Endothelial cell of umbilical vein (primary cell): ENCODE results near the gene NTMT2. TPM values are rescaled to one million over a fixed set of nuclear protein-coding genes. Genes with fewer than 3 reads are reported as not detected.

Experiments used
- BruUV-seq: library from RNA; stranded (reverse); fragments of 400-500 nt; replicated peaks from 2 replicates; lab custom pipeline; 2021; lab: Mats Ljungman, UMichigan
- CTCF ChIA-PET: fragments of 300-600, 350-600 bp; sonication (Branson Sonifier 250); formaldehyde crosslinking; loops from one replicate; lab custom pipeline; 2021; ENCODE audit warnings: antibody characterized with exemption, inconsistent platforms; lab: Charles Lee
- POLR2A ChIA-PET: fragments of 300-600, 350-600 bp; sonication (Branson Sonifier 250); formaldehyde crosslinking; loops from one replicate; lab custom pipeline; 2021; ENCODE audit warnings: antibody characterized with exemption, inconsistent platforms; lab: Charles Lee
- DNase-seq: peaks from one replicate; pipeline ENCODE4 v3.0.0-alpha.2; 2011; ENCODE audit warnings: low read depth, low spot score
- FAIRE-seq: peaks from 2 replicates; lab custom pipeline; 2011; peaks lifted over from hg19 to GRCh38; lab: Jason Lieb, UNC
- H2AFZ ChIP-seq: 2 replicates; pipeline ENCODE4 v1.6.0; 2012; ENCODE audit warnings: low read depth, low read length, control low read depth, inconsistent platforms
- H3K27ac ChIP-seq: 2 replicates; pipeline ENCODE4 v1.5.1; 2011; ENCODE audit warnings: low read depth, mild to moderate bottlenecking, control low read depth, low read length, moderate library complexity; ENCODE audit not compliant: insufficient read depth
- H3K27me3 ChIP-seq, 2 experiments: 2 replicates each; pipeline versions ENCODE4 v1.6.0 to v1.6.1; 2011; ENCODE audit warnings: low read length in 2 of 2, mixed read lengths in 1 of 2; ENCODE audit not compliant: control insufficient read depth in 2 of 2, insufficient read depth in 2 of 2
- H3K36me3 ChIP-seq, 2 experiments: 2 replicates in 1 of 2; 3 replicates in 1 of 2; pipeline ENCODE4 v1.5.1; 2011; ENCODE audit warnings: low read length in 2 of 2, mild to moderate bottlenecking in 1 of 2, moderate library complexity in 1 of 2; ENCODE audit not compliant: control insufficient read depth in 2 of 2, insufficient read depth in 2 of 2; ENCODE audit errors: extremely low read depth in 1 of 2
- H3K4me1 ChIP-seq: 3 replicates; pipeline ENCODE4 v1.5.1; 2011; ENCODE audit warnings: mild to moderate bottlenecking, low read length; ENCODE audit not compliant: control insufficient read depth, insufficient read depth; ENCODE audit errors: extremely low read depth
- H3K4me2 ChIP-seq: 2 replicates; pipeline ENCODE4 v1.6.1; 2011; ENCODE audit warnings: low read length, control low read depth, mixed read lengths; ENCODE audit not compliant: insufficient read depth
- H3K4me3 ChIP-seq, 3 experiments: fragments of 200-600 bp in 1 of 3; sonication (generic), shearing (Covaris generic) in 1 of 3; replicated peaks in 1 of 3; 2 replicates each; pipeline ENCODE4 v1.5.1; 2011 to 2016; ENCODE audit warnings: control low read depth in 3 of 3, low read length in 3 of 3, mild to moderate bottlenecking in 2 of 3, inconsistent platforms in 1 of 3, low read depth in 1 of 3, moderate library complexity in 1 of 3; ENCODE audit not compliant: insufficient read depth in 1 of 3
- H3K79me2 ChIP-seq: 2 replicates; pipeline ENCODE4 v1.6.0; 2012; ENCODE audit warnings: low read length, inconsistent platforms; ENCODE audit not compliant: control insufficient read depth, insufficient read depth
- H3K9ac ChIP-seq: replicated peaks from 2 replicates; pipeline ENCODE3; 2011; ENCODE audit warnings: low read length, control low read depth; ENCODE audit not compliant: insufficient read depth; ENCODE audit errors: extremely low read depth
- H3K9me1 ChIP-seq: replicated peaks from 3 replicates; pipeline ENCODE4 v1.6.0; 2011; ENCODE audit warnings: mild to moderate bottlenecking, low read length; ENCODE audit not compliant: control insufficient read depth, insufficient read depth; ENCODE audit errors: extremely low read depth
- H3K9me3 ChIP-seq: replicated peaks from 2 replicates; pipeline ENCODE4 v1.5.1; 2012; ENCODE audit warnings: low read length, inconsistent platforms; ENCODE audit not compliant: control insufficient read depth, insufficient read depth
- H4K20me1 ChIP-seq: replicated peaks from 2 replicates; pipeline ENCODE3; 2011; ENCODE audit warnings: mild to moderate bottlenecking, low read length; ENCODE audit not compliant: control insufficient read depth, insufficient read depth; ENCODE audit errors: extremely low read depth
- FOS ChIP-seq: IDR thresholded peaks from 2 replicates; pipeline ENCODE4 v1.6.1; 2011; ENCODE audit warnings: mild to moderate bottlenecking, low read length, moderate library complexity, borderline replicate concordance; ENCODE audit not compliant: insufficient read depth
- MYC ChIP-seq: IDR thresholded peaks from one replicate; pipeline ENCODE4 v1.6.1; 2011; ENCODE audit warnings: mild to moderate bottlenecking, low read depth, low read length
- POLR2A ChIP-seq: IDR thresholded peaks from 2 replicates; pipeline ENCODE4 v1.6.1; 2012; ENCODE audit warnings: low read depth, mild to moderate bottlenecking, control low read depth, low read length
- POLR2AphosphoS5 ChIP-seq: IDR thresholded peaks from 2 replicates; pipeline ENCODE4 v1.6.1; 2012; ENCODE audit warnings: low read depth, mild to moderate bottlenecking, control low read depth, low read length, moderate library complexity; ENCODE audit not compliant: insufficient read depth
- dilution Hi-C: fragments of 300-500 bp; cut with MboI; formaldehyde crosslinking; loops from one replicate; pipeline ENCODE4 v1.15.0; 2019; ENCODE audit warnings: low sequenced_read_pairs; ENCODE audit not compliant: extremely low pct_ligation_motif_present
- intact Hi-C: fragments of 100-400 bp; cut with micrococcal nuclease; formaldehyde crosslinking; loops from one replicate; pipeline ENCODE4 v1.10.0; 2022
- polyA plus RNA-seq, 4 experiments: library from polyadenylated mRNA; depleted of rRNA in 3 of 4; stranded (reverse) in 3 of 4; unstranded in 1 of 4; fragments of >200 nt; gene quantifications; 2 replicates each; pipeline versions ENCODE4 v1.2.1 to v1.2.3, GENCODE V29; 2011 to 2012; ENCODE audit warnings: missing spikeins in 1 of 4
- total RNA-seq: library from RNA; stranded (reverse); gene quantifications from 2 replicates; pipeline ENCODE4 v1.2.3, GENCODE V29; 2021
- TF ChIP-seq, protein P1 (sequence below), 2 donors: IDR thresholded peaks; 1 replicate in 1 of 2; 2 replicates in 1 of 2; pipeline ENCODE4 v1.5.1; 2011; ENCODE audit warnings: low read length in 2 of 2, mild to moderate bottlenecking in 2 of 2, moderate library complexity in 2 of 2, control low read depth in 1 of 2, inconsistent platforms in 1 of 2, low read depth in 1 of 2; ENCODE audit not compliant: insufficient read depth in 1 of 2; ENCODE audit errors: extremely low read depth in 1 of 2
- TF ChIP-seq, protein P2 (sequence below): IDR thresholded peaks from 2 replicates; pipeline ENCODE4 v1.6.1; 2011; ENCODE audit not compliant: insufficient read depth, insufficient read length

Gene NTMT2
- total and polyA plus RNA-seq, 2 donors (not counting 3 experiments of a cell fraction or from before 2014, with no cell fraction given): not detected

DNA sequence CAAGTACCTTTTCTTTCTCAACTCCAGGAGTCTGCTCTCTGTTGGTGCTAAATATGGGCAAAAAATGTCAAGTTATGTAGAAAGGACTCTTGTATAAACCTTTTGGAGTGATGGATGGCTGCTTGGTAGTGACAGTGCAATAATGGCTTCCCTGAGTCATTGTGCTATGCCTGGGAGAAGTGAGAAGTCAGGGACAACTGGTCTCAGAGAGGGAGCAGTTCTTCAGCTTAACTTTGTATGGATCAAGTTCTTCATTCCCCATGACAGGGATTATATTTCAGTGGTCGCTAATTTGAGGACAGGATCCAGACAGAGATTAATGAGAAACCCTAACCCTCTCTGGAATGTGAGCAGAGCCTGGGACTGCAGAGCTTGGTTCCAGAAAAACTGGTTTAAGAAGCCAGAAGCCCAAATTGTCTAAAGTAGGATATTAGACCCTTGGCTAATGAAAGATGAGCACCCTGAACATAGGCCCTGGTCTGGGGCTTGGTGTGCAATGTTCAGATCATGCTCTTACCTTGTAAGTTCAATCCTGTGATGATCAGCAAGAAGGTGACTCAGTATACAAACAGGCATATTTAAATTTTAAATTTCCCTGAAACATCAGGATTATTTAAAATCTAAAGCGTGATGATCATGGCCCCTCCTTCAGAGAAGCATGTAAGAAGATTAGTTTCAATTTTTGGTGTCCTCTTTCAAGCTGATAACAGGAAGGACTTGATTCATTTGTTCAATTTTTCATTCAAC, 50.9 kb downstream of the NTMT2 start:
- no peak overlapping the region for H3K27ac ChIP-seq
- H2AFZ ChIP-seq: no peak overlapping the region
- no peaks in the 10 kb centered on the region for H3K4me1 ChIP-seq
- no peak for FAIRE-seq
- H3K9me3 ChIP-seq: no peaks in the 10 kb centered on the region
- no peak overlapping the region for H3K4me2 ChIP-seq
- no peaks in the 10 kb centered on the region for H3K79me2 ChIP-seq
- TF ChIP-seq POLR2A (no peak), MYC (no peak), POLR2AphosphoS5 (no peak), FOS (no peak)
- TF ChIP-seq, protein P1, sequence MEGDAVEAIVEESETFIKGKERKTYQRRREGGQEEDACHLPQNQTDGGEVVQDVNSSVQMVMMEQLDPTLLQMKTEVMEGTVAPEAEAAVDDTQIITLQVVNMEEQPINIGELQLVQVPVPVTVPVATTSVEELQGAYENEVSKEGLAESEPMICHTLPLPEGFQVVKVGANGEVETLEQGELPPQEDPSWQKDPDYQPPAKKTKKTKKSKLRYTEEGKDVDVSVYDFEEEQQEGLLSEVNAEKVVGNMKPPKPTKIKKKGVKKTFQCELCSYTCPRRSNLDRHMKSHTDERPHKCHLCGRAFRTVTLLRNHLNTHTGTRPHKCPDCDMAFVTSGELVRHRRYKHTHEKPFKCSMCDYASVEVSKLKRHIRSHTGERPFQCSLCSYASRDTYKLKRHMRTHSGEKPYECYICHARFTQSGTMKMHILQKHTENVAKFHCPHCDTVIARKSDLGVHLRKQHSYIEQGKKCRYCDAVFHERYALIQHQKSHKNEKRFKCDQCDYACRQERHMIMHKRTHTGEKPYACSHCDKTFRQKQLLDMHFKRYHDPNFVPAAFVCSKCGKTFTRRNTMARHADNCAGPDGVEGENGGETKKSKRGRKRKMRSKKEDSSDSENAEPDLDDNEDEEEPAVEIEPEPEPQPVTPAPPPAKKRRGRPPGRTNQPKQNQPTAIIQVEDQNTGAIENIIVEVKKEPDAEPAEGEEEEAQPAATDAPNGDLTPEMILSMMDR (IDR thresholded peaks at IDR 0.05; ENCODE audit: extremely low read depth in 1 of 2, insufficient read depth in 1 of 2, low read depth in 1 of 2, low read length in 2 of 2): no peak
- TF ChIP-seq, protein P2, sequence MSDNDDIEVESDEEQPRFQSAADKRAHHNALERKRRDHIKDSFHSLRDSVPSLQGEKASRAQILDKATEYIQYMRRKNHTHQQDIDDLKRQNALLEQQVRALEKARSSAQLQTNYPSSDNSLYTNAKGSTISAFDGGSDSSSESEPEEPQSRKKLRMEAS: no peak
- no peak overlapping the region for H3K9ac ChIP-seq
- ChIA-PET POLR2A (no interaction called here), CTCF (no interaction called here)
- intact Hi-C loops (no loop called here), dilution Hi-C loops (no loop called here)
- no peaks in the 10 kb centered on the region for H3K27me3 ChIP-seq
- no peak for DNase-seq
- no peak overlapping the region for H3K4me3 ChIP-seq
- no peaks in the 10 kb centered on the region for H3K36me3 ChIP-seq
- H3K9me1 ChIP-seq: no peaks in the 10 kb centered on the region
- BruUV-seq: no TSS peak
- no peaks in the 10 kb centered on the region for H4K20me1 ChIP-seq
